ENCODE data around the gene MRPL21.

The MRPL21 gene

DNA sequence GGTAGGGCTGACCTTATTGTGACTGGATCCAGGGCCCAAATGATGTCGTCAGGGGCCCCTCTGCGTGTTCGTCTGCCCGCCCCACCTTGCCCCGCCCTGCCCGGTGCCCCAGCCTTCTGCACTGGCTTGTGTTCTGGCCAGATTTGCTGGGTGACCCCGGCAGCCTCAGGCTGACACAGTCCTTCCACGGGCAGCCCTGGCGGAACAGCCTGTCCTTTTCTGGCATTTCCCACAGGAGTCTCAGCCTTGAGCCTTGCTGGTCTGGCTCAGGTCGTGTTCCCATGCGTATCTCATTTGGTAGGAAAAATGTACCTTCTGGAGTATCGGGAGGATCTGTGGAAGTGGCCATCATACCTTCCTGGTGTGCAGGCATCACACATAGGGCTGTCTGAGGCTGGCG is 31.0 kb upstream of the MRPL21 start:
- DNase-seq: no peak

DNA sequence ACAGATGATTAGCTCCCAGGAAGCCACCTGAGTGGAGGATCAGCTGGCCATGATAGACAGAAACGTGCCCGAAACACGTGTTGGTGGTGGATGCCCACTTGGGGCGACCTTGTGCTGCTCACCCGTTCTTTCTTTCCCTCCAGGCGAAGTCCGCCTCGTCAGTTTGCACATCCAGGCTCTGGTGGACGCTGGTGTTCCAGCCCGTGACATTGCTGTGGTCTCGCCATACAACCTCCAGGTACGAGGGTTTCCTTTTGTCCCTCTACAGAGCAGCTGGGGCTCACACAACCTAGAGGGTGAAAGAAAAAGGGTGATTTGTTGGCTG is 30.7 kb upstream of the MRPL21 start:
- no peak for DNase-seq

DNA sequence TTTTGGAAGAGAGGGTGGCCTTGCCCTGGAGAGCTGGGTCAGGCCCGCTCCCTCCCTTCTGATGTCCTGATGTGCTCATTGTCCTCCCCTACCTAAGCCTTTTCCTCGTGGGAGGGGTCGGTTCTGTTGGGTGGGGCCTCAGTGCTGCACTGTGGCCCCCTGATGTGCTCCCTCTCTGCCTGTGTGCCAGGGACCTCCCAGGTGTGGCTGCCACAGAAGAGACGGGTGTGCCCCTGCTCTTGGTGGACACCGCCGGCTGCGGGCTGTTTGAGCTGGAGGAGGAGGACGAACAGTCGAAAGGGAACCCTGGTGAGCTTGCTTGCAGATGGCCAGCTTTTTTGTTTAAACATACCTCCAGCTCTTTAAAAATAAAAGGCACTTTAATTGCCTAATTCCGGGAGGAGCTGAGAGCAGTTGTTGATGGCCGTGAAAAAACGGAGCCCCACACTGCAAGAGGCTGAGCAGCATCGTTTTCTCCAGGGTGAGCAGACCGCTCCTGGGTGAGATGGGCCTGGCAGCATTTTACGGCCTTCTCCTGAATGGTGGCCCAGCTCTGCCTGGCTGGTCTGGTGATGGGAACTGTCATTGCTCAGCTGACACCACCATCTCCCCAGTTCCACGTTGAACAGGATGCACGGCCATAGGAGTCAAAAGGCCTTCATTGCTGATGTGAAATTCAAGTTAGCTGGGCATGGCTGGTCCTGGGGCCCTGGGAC is 30.1 kb upstream of the MRPL21 start:
- DNase-seq: no peak

DNA sequence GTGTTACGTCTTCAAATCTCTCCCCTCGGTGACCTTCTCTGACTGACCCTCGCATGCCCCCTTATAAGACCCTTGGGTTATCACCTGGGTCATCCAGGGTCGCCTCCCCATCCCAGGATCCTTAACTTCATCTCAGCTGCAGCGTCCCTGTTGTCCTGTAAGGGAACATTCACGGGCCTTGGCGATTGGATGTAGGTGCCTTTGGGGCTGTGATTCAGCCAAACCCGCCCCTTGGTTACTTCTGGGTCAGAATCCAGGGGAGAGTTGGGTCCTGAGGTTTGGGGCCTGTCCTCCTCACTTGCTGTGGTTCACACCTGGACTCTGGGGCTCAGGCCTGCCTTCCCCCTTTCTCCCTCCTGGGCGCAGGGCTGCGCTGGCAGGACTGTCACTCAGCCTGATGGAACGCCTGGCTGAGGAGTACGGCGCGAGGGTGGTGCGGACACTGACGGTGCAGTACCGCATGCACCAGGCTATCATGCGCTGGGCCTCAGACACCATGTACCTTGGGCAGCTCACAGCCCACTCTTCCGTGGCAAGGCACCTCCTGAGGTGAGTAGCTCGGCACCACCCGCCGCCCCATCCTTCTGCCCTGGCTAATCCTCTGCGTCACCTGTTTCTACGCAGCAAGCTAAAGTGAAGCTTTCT is 29.4 kb upstream of the MRPL21 start:
- no peak for DNase-seq

DNA sequence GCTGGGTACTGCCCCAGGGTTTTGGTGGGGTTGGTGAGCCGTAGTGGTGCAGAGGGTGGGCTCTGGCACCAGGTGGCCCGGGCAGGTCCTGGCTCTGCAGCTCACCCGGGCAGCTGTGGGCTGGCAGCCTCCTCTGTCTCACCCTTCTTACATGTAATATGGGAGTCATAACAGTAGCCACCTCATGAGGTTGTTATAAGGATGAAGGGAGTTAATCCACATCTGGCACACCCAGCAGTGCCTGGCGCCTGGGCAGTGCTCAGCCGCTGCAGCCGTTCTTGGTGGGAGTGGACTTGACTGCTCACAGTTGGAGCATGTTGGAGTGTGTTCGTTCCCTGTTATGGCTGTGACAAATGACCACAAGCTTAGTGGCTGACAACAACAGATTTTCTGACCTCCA is 28.7 kb upstream of the MRPL21 start:
- no peak for DNase-seq

DNA sequence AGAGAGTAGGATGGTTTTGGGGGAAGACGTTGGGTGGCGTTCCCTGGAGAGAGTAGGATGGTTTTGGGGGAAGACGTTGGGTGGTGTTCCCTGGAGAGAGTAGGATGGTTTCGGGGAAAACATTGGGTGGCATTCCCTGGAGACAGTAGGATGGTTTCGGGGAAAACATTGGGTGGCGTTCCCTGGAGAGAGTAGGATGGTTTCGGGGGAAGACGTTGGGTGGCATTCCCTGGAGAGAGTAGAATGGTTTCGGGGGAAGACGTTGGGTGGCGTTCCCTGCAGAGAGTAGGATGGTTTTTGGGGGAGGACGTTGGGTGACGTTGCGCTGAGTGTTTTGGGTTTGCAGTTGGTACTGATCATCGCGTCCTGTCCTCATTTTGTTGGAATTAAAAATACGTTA is 28.3 kb upstream of the MRPL21 start:
- no peak for DNase-seq

DNA sequence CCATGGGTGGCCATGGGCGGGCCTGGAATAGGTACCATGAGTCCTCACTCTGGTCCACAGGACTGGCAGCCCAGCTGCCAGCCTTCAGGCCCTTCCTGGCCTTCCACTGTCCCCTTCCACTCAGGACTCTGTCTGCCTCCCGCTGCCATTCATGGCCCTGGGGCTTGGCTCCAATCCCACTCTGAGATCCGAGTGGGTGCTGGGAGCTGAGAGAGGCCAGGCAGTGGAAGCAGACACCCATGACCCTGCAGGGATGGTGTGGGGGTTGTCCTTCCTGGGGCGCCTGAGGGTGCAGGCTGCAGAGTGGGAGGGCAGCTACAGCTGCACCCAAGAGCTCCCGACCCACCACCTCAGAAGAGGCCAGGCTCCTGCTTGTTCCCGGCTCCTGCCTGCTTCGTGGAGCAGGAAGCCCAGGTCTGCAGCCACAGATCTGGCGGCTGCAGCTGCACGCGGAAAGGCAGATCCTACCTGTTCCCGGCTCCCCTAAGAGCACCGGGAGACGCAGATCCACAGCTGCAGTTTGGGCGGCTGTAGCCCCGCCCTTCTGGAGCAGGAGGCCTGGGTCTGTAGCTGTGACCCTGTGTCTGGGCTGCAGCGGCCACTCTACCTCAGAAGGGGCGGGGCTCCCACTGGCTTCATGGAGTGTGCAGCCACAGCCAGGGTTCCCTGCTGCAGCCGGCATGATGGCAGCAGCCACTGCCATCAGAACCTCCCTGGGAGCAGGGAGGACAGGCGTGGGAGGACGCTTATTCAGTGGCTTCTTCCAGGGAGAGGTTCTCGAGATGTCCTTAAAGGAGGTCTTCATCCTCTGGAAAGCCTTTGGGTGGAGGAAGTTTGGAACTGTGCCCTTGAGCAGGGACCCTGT is 27.6 kb upstream of the MRPL21 start:
- no peak for DNase-seq

DNA sequence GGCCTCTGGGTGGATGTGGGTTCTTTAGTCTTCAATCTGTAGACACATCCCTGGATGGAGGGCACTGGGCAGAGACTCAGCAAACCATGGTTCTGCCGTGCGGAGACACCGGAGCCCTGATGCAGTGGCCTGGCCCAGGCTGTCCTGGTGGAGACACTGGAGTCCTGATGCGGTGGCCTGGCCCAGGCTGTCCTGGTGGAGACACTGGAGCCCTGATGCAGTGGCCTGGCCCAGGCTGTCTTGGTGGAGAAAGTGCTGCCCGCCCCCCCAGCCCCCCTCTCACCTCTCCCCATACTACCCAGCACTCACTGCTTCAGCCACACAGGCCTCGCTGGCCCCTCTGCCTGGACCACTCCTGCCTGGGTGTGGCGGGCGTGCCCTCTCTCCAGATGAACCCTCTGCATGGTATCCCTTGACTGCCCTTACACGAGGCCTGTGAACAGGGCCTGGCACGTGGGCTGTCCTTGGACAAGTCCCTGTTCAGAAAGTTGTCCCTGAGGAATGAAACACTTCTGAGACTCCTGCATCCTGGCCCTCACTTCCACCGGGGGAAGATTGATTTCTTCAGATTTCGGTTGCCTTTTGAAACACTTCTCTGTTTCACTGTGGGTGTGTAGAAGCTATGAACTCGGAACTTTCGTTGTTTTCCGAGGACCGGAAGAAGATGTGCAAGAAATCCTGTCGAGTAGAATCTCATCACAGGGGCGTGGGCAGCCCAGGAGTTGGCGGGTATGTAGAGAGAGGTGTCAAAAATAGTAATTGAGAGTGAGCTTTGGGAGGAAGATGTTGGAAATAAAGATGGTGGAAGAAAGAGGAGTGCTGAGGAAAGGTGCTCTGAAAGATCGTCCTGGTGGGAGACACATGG is 26.3 kb upstream of the MRPL21 start:
- no peak for DNase-seq

DNA sequence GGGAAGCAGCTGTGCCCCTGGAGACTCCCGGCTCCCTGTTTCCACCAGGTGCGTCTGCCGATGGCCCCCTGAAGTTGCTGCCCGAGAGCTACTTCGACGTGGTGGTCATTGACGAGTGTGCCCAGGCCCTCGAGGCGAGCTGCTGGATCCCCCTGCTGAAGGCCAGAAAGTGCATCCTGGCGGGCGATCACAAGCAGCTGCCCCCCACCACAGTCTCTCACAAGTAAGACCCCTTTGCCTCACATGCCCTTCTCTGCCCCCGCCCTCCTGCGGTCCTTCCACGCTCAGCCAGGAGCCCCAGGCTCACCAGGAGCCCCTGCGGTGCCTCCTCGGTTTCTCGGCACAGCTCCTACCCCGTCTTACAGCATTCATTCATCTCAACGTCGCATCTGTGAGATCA is 25.5 kb upstream of the MRPL21 start:
- DNase-seq: no peak

DNA sequence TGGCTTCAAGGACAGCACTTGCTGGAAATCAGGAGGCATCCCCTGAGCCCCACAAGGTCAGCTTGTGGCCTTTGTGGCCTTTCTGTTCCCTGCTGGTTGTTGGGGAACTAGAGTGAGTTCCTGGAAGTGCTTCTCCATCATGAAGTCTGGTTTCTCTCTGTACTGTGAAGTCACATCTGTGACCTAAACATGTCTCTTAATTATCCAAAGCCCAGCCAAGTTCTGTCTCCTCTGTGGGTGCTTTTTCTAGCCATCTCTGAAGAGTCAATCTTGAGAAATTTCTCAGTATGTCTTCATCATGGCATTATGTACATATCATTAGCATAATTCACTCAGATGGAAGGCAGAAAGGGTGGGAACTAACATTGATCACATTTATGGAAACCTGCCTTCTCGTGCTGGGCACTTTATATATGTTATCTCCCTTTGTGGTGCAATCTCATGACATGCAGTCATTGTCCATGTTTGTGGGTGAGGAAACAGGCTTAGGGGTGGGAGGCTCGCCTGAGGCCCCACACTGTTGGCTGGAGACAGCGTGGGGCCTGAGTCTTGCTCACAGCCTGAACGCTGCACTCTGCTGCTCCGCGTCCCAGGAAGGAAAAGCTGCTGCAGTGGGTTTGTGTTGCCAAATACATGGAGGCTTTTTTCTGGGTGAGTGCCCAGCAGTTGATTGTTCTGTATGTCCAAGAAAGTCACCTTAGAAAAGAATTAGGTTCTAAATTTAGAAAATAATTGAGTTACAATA is 24.7 kb upstream of the MRPL21 start:
- DNase-seq: no peak

DNA sequence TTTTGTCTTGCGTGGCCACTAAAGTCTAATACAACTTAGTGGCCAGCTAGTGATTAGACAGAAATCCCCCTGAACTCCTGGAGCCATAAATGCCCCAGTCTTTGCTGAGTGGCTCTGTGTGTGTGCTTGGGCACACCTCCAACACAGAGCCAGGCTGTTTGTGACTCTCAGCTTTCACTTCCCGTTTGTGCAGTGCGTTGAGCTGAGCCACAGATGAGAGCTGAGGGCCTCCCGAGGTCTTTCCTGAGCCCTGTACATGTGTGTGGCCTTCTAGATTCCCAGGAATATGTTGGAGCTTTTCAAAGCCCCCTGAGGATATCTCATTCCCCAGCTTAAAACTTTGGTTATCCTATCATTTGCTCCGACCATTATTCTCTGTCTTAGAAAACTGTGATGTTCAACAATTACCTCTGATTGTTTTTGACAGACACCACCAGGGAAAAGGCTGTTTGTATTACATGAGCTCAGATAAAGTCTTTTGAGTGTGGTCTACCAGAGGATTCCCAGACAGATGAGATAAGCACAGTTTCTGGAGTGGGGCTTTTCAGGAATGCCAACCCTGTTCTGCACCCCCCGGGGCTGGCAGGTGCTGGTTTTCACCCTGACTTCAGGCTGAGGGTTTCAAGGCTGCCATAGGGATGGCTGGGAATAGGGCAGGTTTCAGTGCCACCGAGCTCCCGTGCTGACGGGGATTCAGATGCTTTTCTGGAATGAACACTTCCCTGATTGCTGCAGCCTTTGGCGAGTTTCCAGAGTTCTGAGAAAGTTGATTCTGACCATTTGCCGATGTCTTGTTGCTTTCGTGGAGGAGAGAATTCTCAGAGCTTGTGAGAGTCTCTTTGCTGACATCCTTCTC is 23.9 kb upstream of the MRPL21 start:
- no peak for DNase-seq

DNA sequence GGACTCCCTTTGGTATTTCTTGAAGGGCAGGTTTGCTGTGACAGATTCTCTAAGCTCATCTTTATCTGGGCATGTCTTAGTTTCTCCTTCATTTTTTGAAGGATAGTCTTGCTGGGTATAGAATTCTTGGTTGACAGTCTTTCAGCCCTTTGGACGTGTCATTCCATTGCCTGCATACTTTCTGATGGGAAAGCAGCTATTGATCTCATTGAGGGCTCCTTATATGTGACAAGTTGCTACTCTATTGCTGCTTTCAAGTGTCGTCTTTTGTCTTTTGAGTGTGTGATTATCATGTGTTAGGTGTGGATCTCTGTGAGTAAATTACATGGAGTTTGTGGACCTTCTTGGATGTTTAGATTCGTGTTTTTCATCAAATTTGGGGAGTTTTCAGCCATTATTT is 22.0 kb upstream of the MRPL21 start:
- DNase-seq: no peak

DNA sequence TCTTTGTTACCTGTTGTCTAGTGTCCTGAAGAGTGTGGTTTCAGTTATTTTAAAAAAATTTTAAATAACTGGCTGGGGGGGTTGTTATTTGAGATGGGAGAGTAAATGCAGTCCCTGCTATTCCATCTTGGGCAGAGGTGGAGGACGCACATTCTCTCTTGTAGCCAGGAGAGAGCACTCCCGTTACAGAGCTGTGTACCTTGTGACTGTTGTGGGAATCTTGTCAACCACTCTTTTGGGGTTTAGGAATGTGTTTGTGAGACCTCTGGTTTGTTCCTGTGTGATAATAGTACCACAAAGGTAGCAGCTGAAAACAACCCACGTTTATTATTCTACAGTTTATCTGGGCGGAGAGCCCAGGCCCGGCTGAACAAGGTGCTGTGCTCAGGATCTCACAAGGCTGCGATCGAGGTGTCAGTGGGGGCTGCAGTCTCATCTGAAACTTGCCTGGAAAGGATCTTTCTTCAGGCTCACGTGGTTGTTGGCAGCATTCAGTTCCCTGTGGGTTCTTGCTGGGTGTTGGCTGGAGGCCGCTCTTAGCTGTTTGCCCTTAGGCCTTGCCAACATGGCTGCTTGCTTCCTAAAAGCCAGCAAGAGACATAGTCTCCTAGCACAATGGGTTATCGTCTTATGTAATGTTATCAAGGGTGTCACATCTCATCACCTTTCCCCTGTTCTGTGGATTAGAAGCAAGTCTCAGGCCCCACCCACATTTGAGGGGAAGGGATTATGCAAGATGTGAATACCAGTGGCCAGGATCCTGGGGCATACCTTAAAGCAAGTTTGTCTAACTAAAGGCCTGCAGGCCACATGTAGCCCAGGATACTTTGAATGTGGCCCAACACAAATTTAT is 20.7 kb upstream of the MRPL21 start:
- no peak for DNase-seq

DNA sequence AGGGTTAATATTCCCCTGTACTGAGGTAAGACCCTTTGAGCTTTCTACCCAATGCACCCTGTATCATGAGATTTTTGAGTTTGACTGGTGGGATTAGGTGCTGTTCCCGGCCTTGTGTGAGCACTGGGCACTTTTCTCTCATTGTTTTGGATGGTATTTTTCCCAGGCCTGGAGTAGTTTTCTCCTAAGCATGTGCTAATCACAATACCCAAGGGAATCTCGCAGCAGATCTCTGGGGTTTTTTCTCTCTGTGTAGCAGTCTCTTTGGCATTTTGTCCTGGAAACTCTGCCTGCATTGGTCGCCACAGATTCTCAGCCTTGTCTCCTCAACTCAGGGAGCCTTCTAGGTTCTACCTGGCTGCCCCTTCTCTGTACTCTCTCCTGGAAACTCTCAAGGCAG is 20.0 kb upstream of the MRPL21 start:
- no peak for DNase-seq

DNA sequence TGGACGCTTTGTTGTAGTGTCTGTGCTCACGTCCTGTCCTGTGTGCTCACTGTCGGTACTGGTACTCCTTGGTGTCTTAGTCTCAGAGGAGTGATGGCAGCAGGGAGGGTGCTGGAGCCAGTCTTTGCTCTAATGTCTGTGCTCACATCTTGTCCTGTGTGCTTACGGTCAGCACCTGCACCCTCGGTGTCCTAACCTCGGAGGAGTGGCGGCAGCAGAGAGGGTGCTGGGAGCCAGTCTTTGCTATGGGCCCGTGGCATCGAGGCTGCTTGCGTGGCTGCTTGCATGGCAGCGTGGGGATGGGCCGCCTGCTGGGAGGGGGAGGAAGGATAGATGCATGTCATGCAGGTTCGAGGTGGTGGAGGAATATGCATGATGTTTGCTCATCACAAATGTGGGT is 12.8 kb upstream of the MRPL21 start:
- no peak for DNase-seq

DNA sequence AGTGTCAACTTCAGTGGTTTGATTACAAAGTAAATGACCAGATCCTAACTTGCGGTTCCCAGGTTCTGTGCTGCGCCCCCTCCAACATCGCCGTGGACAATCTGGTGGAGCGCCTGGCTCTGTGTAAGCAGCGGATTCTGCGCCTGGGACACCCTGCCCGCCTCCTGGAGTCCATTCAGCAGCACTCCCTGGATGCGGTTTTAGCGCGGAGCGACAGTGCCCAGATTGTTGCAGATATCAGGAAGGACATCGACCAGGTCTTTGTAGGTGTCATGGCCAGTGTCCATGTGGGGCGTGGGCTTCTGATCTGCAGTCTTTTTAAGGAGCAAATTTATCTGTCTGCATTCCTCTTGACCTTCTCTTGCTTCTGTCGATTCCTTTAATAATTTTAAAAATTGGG is 11.1 kb upstream of the MRPL21 start:
- no peak for DNase-seq

DNA sequence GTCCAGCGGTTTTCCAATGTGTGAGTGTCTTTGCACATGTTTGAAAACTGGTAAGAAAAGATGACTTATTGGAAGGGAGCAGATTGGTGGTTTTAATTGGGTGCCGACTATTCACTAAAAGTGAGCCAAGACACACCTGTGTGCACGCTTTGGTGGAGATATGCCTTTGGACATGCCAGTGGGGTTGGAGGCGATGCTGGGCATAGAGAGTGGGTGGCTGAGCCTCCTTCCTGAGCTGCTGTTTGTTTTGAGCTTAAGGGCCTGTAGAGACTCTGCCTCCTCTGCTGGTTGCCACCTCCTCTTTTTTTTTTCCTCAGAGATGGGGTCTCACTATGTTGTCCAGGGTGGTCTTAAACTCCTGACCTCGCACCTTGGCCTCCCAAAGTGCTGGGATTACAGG is 9.6 kb upstream of the MRPL21 start:
- no peak for DNase-seq

DNA sequence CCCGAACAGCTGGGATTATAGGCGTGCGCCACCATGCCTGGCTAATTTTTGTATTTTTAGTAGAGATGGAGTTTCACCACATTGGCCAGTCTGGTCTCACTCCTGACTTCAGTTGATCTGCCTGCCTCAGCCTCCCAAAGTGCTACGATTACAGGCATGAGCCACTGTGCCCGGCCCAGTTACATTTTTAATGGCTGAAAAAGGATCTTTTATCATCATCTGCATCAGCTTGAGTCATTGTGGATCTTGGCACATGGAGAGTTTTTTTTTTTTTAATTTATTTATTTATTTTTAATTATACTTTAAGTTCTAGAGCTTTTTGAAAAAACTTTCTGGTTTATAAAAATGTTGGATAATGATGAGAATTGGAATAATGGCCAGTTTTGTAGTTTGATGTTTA is 8.6 kb upstream of the MRPL21 start:
- DNase-seq: no peak

DNA sequence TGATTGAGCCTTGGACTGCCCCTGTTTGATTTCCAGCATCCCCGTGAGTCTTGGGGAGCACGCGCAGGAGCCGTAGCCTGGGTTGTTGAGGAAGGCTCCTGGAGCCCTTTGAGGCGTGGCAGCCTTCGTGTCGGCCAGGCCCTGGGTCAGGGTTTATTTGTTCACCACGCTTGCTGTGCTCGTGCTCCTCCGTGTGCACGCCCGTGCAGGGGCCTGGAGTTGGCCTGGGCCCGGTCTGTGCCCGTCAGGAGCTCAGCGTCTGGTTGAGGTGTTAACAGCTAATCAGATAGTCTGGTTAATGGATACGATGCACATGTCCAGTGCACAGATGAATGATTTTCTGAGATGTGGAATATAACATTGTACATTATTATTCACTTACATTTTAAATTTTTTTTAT is 8.1 kb upstream of the MRPL21 start:
- no peak for DNase-seq

DNA sequence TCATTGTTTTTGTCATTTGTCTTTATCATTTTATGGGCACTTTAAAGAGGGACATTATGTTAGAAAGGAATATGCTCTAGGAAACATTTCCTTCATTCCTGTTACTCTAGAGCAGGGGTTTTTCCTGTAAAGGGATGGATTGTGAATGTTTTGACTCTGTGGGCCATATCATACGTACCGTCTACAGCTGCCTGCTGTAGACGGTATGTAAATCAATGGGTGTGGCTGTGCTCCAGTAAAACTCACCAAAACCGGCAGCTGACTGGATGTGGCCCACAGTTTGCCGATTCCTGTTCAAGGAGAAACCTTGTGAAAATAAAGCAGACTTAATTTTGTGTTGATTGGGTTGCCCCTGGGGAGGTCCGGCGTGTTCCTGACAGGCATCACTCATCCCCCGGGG is 7.3 kb upstream of the MRPL21 start:
- DNase-seq: no peak

DNA sequence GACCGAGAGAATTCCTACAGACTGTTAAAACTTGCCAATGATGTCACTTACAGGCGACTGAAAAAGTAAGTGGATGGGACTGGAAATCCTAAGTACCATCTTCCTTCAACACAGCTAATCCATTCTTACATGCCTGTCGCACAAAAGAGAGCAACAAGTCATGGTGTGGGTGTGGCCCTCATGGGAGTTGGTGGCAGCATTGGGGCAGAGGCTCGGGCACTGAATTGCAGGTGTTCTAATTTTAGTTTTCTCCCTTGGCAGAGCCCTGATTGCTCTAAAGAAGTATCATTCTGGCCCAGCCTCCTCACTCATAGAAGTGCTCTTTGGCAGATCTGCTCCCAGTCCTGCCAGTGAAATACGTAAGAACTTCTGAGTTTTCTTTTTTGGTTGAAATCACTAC is 4.6 kb upstream of the MRPL21 start:
- no peak for DNase-seq

Data from 8988T (cell line).